H1 (cell line): ENCODE data around the gene KRTAP5-1.

Experiments
- EP300 ChIP-seq, 2 experiments: IDR thresholded peaks; 1 replicate in 1 of 2; 2 replicates in 1 of 2; pipeline ENCODE4 v1.6.1; 2011 to 2012; ENCODE audit warnings: low read depth in 2 of 2, low read length in 2 of 2, mild to moderate bottlenecking in 2 of 2, borderline replicate concordance in 1 of 2, inconsistent platforms in 1 of 2, moderate library complexity in 1 of 2
- EZH2 ChIP-seq: fragments of 200-600 bp; sonication (generic); IDR thresholded peaks from 2 replicates; pipeline ENCODE4 v1.7.1; 2012; ENCODE audit warnings: low read depth, mild to moderate bottlenecking, moderate library complexity, low read length, inconsistent platforms; ENCODE audit not compliant: severe bottlenecking
- JUN ChIP-seq: IDR thresholded peaks from 2 replicates; pipeline ENCODE4 v1.6.1; 2011; ENCODE audit warnings: low read depth, mild to moderate bottlenecking, improper control_type of control experiment, low read length
- POLR2A ChIP-seq, 2 experiments: IDR thresholded peaks; 1 replicate in 1 of 2; 2 replicates in 1 of 2; pipeline ENCODE4 v1.6.1; 2011; ENCODE audit warnings: low read depth in 2 of 2, low read length in 2 of 2, mild to moderate bottlenecking in 2 of 2; ENCODE audit errors: control extremely low read depth in 1 of 2
- RXRA ChIP-seq: IDR thresholded peaks from 2 replicates; pipeline ENCODE4 v1.6.1; 2011; ENCODE audit warnings: low read depth, mild to moderate bottlenecking, low read length, moderate library complexity; ENCODE audit not compliant: insufficient read depth
- SIN3A ChIP-seq, 2 experiments: IDR thresholded peaks in 1 of 2; conservative IDR thresholded peaks in 1 of 2; 2 replicates each; pipeline ENCODE4 v1.6.1; 2011 to 2012; ENCODE audit warnings: low read length in 2 of 2, improper control_type of control experiment in 1 of 2, low read depth in 1 of 2, mild to moderate bottlenecking in 1 of 2
- SIRT6 ChIP-seq: IDR thresholded peaks from one replicate; pipeline ENCODE4 v1.7.1; 2012; ENCODE audit warnings: low read length, inconsistent platforms
- TAF1 ChIP-seq: IDR thresholded peaks from 2 replicates; pipeline ENCODE4 v1.6.1; 2011; ENCODE audit warnings: mild to moderate bottlenecking, low read depth, low read length
- TF ChIP-seq, protein P1 (sequence below), 3 experiments: IDR thresholded peaks; 1 replicate in 2 of 3; 2 replicates in 1 of 3; pipeline versions ENCODE4 v1.5.1 to v1.6.1; 2011; ENCODE audit warnings: low read length in 3 of 3, mild to moderate bottlenecking in 3 of 3, inconsistent platforms in 2 of 3, low read depth in 1 of 3, moderate library complexity in 1 of 3; ENCODE audit not compliant: insufficient read depth in 1 of 3; ENCODE audit errors: control extremely low read depth in 1 of 3

DNA sequence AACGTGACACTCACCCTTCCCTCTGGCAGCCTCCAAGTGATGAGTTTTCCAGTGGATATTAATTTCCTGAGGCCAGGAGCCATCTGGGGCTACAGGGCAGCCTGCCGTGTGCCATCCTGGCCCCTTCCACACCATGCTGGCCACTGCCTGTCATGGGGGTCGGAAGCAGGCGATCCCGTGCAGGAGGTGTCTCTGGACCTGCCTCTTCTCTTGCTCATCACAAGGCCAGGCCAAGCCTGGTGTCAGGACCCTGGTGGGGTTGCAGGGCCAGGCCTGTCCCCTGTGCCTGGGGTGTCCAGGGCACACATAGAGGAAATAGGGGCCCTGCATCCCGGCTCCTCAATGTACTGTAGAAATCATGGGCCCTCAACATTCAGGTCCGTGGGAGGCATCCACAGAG, 19.6 kb upstream of the KRTAP5-1 start:
- TF ChIP-seq, protein P1, sequence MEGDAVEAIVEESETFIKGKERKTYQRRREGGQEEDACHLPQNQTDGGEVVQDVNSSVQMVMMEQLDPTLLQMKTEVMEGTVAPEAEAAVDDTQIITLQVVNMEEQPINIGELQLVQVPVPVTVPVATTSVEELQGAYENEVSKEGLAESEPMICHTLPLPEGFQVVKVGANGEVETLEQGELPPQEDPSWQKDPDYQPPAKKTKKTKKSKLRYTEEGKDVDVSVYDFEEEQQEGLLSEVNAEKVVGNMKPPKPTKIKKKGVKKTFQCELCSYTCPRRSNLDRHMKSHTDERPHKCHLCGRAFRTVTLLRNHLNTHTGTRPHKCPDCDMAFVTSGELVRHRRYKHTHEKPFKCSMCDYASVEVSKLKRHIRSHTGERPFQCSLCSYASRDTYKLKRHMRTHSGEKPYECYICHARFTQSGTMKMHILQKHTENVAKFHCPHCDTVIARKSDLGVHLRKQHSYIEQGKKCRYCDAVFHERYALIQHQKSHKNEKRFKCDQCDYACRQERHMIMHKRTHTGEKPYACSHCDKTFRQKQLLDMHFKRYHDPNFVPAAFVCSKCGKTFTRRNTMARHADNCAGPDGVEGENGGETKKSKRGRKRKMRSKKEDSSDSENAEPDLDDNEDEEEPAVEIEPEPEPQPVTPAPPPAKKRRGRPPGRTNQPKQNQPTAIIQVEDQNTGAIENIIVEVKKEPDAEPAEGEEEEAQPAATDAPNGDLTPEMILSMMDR (IDR thresholded peaks at IDR 0.05; ENCODE audit: control extremely low read depth in 1 of 3, insufficient read depth in 1 of 3, low read depth in 1 of 3, low read length in 3 of 3), result no peak
- TF ChIP-seq TAF1 (no peak), SIN3A (conservative IDR thresholded peaks at IDR 0.05 in 1 of 2, IDR thresholded peaks at IDR 0.05 in 1 of 2; ENCODE audit: low read depth in 1 of 2, low read length in 2 of 2) (no peak), POLR2A (IDR thresholded peaks at IDR 0.05; ENCODE audit: control extremely low read depth in 1 of 2, low read depth in 2 of 2, low read length in 2 of 2) (no peak), JUN (no peak), EP300 (IDR thresholded peaks at IDR 0.05; ENCODE audit: borderline replicate concordance in 1 of 2, low read depth in 2 of 2, low read length in 2 of 2) (no peak), EZH2 (no peak), RXRA (no peak), SIRT6 (no peak)
